Vagina (tissue), 2 donors: Measurements from ENCODE around the gene DEUP1. TPM values are rescaled to one million over a fixed set of nuclear protein-coding genes. Genes with fewer than 3 reads are reported as not detected.
A peak's percentile ranks its signal among the peaks of the same experiment; 100 is the strongest.

Experiments used
- DNase-seq, 2 donors: peaks; one replicate each; pipeline ENCODE4 v3.0.0-alpha.2; 2017; ENCODE audit errors: extremely low spot score in 2 of 2
- H3K27ac ChIP-seq: fragments of 200-600 bp; sonication (generic); one replicate; pipeline ENCODE4 v1.5.1; 2019
- H3K27me3 ChIP-seq: fragments of 200-600 bp; sonication (generic); one replicate; pipeline ENCODE4 v1.5.1; 2019
- H3K36me3 ChIP-seq, 2 donors: fragments of 200-600 bp; sonication (generic); one replicate each; pipeline ENCODE4 v1.5.1; 2017 to 2019
- H3K4me1 ChIP-seq: fragments of 200-600 bp; sonication (generic); one replicate; pipeline ENCODE4 v1.5.1; 2019
- H3K4me3 ChIP-seq, 2 donors: fragments of 200-600 bp; sonication (generic); 1 replicate in 1 of 2; 2 replicates in 1 of 2; pipeline ENCODE4 v1.5.1; 2016 to 2019
- H3K9me3 ChIP-seq: fragments of 200-600 bp; sonication (generic); one replicate; pipeline ENCODE4 v1.5.1; 2019
- CTCF ChIP-seq, 3 experiments: fragments of 450-650 bp in 2 of 3; fragments of 200-600 bp in 1 of 3; sonication (generic) in 1 of 3; IDR thresholded peaks; one replicate each; pipeline ENCODE4 v1.5.1; 2017 to 2019; ENCODE audit warnings: antibody characterized with exemption in 3 of 3, mild to moderate bottlenecking in 2 of 3, moderate library complexity in 2 of 3
- POLR2A ChIP-seq, 2 donors: fragments of 450-650 bp; IDR thresholded peaks; one replicate each; pipeline ENCODE4 v1.6.1; 2017; ENCODE audit warnings: antibody characterized with exemption in 2 of 2, mild to moderate bottlenecking in 2 of 2, moderate library complexity in 2 of 2
- POLR2AphosphoS5 ChIP-seq, 2 donors: sonication (generic); formaldehyde crosslinking; IDR thresholded peaks; one replicate each; pipeline ENCODE4 v1.9.0; 2017; ENCODE audit warnings: antibody characterized with exemption in 2 of 2, mild to moderate bottlenecking in 2 of 2, low read depth in 1 of 2; ENCODE audit not compliant: insufficient read depth in 1 of 2
- intact Hi-C: fragments of 100-400 bp; cut with DNase I; formaldehyde crosslinking; loops from one replicate; pipeline ENCODE4 v1.15.1; 2023
- total RNA-seq: library from RNA; depleted of rRNA; stranded (reverse); fragments of >200 nt; gene quantifications from one replicate; pipeline ENCODE4 v1.2.3, GENCODE V29; 2016

The DEUP1 gene
- total RNA-seq, result not detected

DNA sequence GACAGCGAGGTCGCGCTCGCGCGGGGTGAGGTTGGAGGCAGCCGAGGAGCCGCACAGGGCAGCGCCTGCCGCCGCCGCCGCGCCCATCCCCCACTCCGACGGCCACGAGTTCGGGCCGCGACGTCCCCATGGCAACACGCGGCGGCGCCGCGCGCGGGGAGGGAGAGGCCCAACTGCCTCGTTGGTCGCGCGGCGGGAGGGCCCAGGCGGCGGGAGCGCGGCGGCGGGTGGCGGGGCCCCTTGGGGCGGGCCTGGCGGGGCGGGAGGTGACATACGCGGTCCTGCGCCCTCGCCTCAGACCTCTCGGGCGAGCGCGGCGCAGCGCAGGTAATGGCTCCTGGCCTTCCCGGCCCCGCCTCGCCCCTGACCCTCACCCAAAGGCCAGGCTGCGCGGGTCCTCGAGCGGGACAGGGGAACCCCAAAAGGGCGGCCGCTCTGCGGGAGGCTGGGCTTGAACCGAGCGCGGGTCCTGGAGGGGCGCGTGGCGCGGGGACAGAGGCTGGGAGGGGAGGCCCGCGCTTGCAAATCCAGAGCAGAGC is at the start of gene DEUP1:
Gene DEUP1, plus strand, starts transcription at position 297 of the 539 bp plus-strand sequence. CDS start 1,518 bp downstream, outside the sequence.
- H3K27ac ChIP-seq, result no peak within 1 kb of the TSS
- H3K27me3 ChIP-seq, result no peaks in the 10 kb centered on the region
- TF ChIP-seq POLR2A (IDR thresholded peaks at IDR 0.05) (no peak), POLR2AphosphoS5 (IDR thresholded peaks at IDR 0.05; ENCODE audit: insufficient read depth in 1 of 2, low read depth in 1 of 2) (no peak), CTCF (IDR thresholded peaks at IDR 0.05) (no peak)
- peak within 1 kb of the TSS; percentile 27 to 37 for H3K4me3 ChIP-seq
- intact Hi-C loops, result no loop called here
- H3K36me3 ChIP-seq, result no peaks in the 10 kb centered on the region
- no peaks in the 10 kb centered on the region for H3K9me3 ChIP-seq
- no peaks in the 10 kb centered on the region for H3K4me1 ChIP-seq
- DNase-seq, result no peak

- no peak for DNase-seq
- TF ChIP-seq CTCF (IDR thresholded peaks at IDR 0.05), result no peak
- TF ChIP-seq POLR2AphosphoS5 (IDR thresholded peaks at IDR 0.05; ENCODE audit: insufficient read depth in 1 of 2, low read depth in 1 of 2), result no peak
- no peak for TF ChIP-seq POLR2A (IDR thresholded peaks at IDR 0.05)
- H3K4me1 ChIP-seq, result no peaks in the 10 kb centered on the region
- no peaks in the 10 kb centered on the region for H3K27me3 ChIP-seq
- no peak overlapping the region for H3K27ac ChIP-seq
- no peak overlapping the region for H3K4me3 ChIP-seq
- intact Hi-C loops, result no loop called here
- no peaks in the 10 kb centered on the region for H3K9me3 ChIP-seq
- H3K36me3 ChIP-seq, result no peaks in the 10 kb centered on the region
These were observed 45.1 kb upstream of the DEUP1 start for GRCh38 chr11:93285430-93285829.

DNA sequence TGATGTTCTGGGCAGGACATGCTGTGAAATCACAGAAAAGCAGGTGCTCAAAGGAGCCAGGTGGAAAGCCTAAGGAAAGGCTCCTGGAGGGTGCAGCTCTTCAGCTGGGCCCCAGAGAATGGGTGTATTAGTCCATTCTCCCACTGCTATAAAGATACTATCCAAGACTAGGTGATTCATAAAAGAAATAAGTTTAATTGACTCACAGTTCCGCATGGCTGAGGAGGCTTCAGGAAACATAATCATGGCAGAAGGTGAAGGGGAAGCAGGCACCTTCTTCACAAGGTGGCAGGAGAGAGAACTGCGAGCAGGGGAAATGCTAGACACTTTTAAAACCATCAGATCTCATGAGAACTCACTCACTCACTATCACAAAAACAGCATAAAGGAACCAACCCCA is 43.1 kb upstream of the DEUP1 start:
- H3K4me3 ChIP-seq, result no peak overlapping the region
- no peaks in the 10 kb centered on the region for H3K4me1 ChIP-seq
- no peak for TF ChIP-seq POLR2A (IDR thresholded peaks at IDR 0.05)
- TF ChIP-seq POLR2AphosphoS5 (IDR thresholded peaks at IDR 0.05; ENCODE audit: insufficient read depth in 1 of 2, low read depth in 1 of 2), result no peak
- no peak for TF ChIP-seq CTCF (IDR thresholded peaks at IDR 0.05)
- no peaks in the 10 kb centered on the region for H3K27me3 ChIP-seq
- no peaks in the 10 kb centered on the region for H3K9me3 ChIP-seq
- no peak overlapping the region for H3K27ac ChIP-seq
- intact Hi-C loops, result no loop called here
- no peak for DNase-seq
- no peaks in the 10 kb centered on the region for H3K36me3 ChIP-seq

GRCh38 chr11:93288079-93288478 is 42.5 kb upstream of the DEUP1 start:
- Histone ChIP-seq H3K4me3 (no peak overlapping the region), H3K27me3 (no peaks in the 10 kb centered on the region), H3K36me3 (no peaks in the 10 kb centered on the region), H3K9me3 (no peaks in the 10 kb centered on the region), H3K4me1 (no peaks in the 10 kb centered on the region), H3K27ac (no peak overlapping the region)
- intact Hi-C loops, result no loop called here
- TF ChIP-seq POLR2A (IDR thresholded peaks at IDR 0.05) (no peak), CTCF (IDR thresholded peaks at IDR 0.05) (no peak), POLR2AphosphoS5 (IDR thresholded peaks at IDR 0.05; ENCODE audit: insufficient read depth in 1 of 2, low read depth in 1 of 2) (no peak)
- DNase-seq, result no peak

DNA sequence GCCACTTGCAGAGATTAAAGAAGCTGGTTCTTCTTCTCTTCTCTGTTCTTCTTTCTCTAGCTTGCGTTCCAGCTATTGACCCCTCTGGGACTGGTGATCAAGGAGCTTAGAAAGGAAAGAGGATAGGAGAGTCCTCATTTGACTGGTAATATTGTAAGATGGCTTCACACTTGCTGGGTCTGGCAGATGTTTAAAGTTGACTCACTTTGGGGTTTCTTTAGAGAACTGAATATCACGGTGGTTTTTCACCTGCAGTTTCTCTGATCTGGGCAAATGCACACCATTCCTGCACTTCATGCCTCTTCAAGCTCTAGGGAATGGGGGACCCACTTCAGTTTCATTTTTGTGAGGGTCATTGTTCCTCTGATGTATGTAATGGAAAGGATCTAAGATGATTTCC is 41.8 kb upstream of the DEUP1 start:
- no peak for DNase-seq
- no peaks in the 10 kb centered on the region for H3K36me3 ChIP-seq
- no peaks in the 10 kb centered on the region for H3K4me1 ChIP-seq
- H3K4me3 ChIP-seq, result no peak overlapping the region
- no peak for TF ChIP-seq CTCF (IDR thresholded peaks at IDR 0.05)
- no peak for TF ChIP-seq POLR2A (IDR thresholded peaks at IDR 0.05)
- no peak for TF ChIP-seq POLR2AphosphoS5 (IDR thresholded peaks at IDR 0.05; ENCODE audit: insufficient read depth in 1 of 2, low read depth in 1 of 2)
- no peaks in the 10 kb centered on the region for H3K9me3 ChIP-seq
- no peak overlapping the region for H3K27ac ChIP-seq
- intact Hi-C loops, result no loop called here
- no peaks in the 10 kb centered on the region for H3K27me3 ChIP-seq
